K562 (cell line): ENCODE results near the gene ZNF512B. TPM values are rescaled to one million over a fixed set of nuclear protein-coding genes. Genes with fewer than 3 reads are reported as not detected.

Experiments
- BHLHE40 ChIP-seq: IDR thresholded peaks from 2 replicates; pipeline ENCODE4 v1.6.1; 2011; ENCODE audit warnings: low read length, improper control_type of control experiment
- CEBPG ChIP-seq, 3 experiments: fragments of 200-800 bp in 1 of 3; sonication (Bioruptor generic) in 1 of 3; sonication (generic) in 1 of 3; formaldehyde crosslinking in 1 of 3; IDR thresholded peaks in 2 of 3; conservative IDR thresholded peaks in 1 of 3; 2 replicates each; pipeline versions ENCODE4 v1.6.1 to v1.8.0; 2016 to 2022; ENCODE audit warnings: missing compliant biosample characterization in 2 of 3, missing genetic modification characterization in 2 of 3, mild to moderate bottlenecking in 1 of 3, missing genetic modification reagents in 1 of 3
- FOXA3 ChIP-seq, 2 experiments: fragments of 450-650 bp in 1 of 2; sonication (generic) in 1 of 2; formaldehyde crosslinking; IDR thresholded peaks in 1 of 2; conservative IDR thresholded peaks in 1 of 2; 2 replicates each; pipeline versions ENCODE4 v1.4.0 to v1.8.0; 2020 to 2022; ENCODE audit warnings: mild to moderate bottlenecking in 2 of 2, missing genetic modification reagents in 1 of 2
- HDGF ChIP-seq: fragments of 450-650 bp; IDR thresholded peaks from 2 replicates; pipeline ENCODE4 v1.6.1; 2016
- POLR2G ChIP-seq: fragments of 200-400 bp; formaldehyde crosslinking; IDR thresholded peaks from 2 replicates; pipeline ENCODE4 v1.6.1; 2017; ENCODE audit warnings: low read depth, mild to moderate bottlenecking, antibody characterized with exemption, low read length, moderate library complexity
- TEAD1 ChIP-seq, 2 experiments: fragments of 450-650 bp in 1 of 2; sonication (generic) in 1 of 2; formaldehyde crosslinking; IDR thresholded peaks; 2 replicates each; pipeline versions ENCODE4 v1.4.0 to v1.8.0; 2020 to 2022; ENCODE audit warnings: mild to moderate bottlenecking in 2 of 2, missing genetic modification reagents in 1 of 2
- TEAD2 ChIP-seq: fragments of 450-650 bp; IDR thresholded peaks from 2 replicates; pipeline ENCODE4 v1.6.1; 2016; ENCODE audit warnings: missing genetic modification characterization, control low read depth, missing compliant biosample characterization
- TEAD4 ChIP-seq, 2 experiments: sonication (generic) in 1 of 2; formaldehyde crosslinking in 1 of 2; IDR thresholded peaks; 2 replicates each; pipeline versions ENCODE4 v1.6.1 to v1.8.0; 2012 to 2022; ENCODE audit warnings: borderline replicate concordance in 1 of 2, inconsistent platforms in 1 of 2, low read length in 1 of 2, mild to moderate bottlenecking in 1 of 2, missing genetic modification reagents in 1 of 2
- ZNF165 ChIP-seq: fragments of 250-450 bp; sonication (Bioruptor Pico); IDR thresholded peaks from 2 replicates; pipeline ENCODE4 v1.4.0; 2020; ENCODE audit warnings: borderline replicate concordance
- polyA plus RNA-seq, 8 experiments: library from polyadenylated mRNA; depleted of rRNA in 4 of 8; stranded (reverse) in 5 of 8; unstranded in 3 of 8; fragments of >200 nt; fragmentation: Nextera tagmentation in 2 of 8; fragmentation: Illumina TruSeq in 1 of 8; extraction: Ambion mirVana in 2 of 8; extraction: Trizol in 1 of 8; gene quantifications; 2 replicates each; pipeline versions ENCODE4 v1.2.1 to v1.2.3, GENCODE V29; 2011 to 2014; ENCODE audit warnings: inconsistent platforms in 1 of 8, missing spikeins in 1 of 8
- total RNA-seq, 7 experiments: library from RNA; depleted of rRNA in 6 of 7; stranded (reverse); fragments of >200 nt in 6 of 7; fragmentation: Illumina TruSeq in 2 of 7; extraction: Trizol in 2 of 7; gene quantifications; 2 replicates each; pipeline versions ENCODE4 v1.2.1 to v1.2.3, GENCODE V29; 2011 to 2021; ENCODE audit warnings: low replicate concordance in 1 of 7
- TF ChIP-seq, protein P1 (sequence below): sonication (generic); formaldehyde crosslinking; IDR thresholded peaks from 2 replicates; pipeline ENCODE4 v1.8.0; 2023; ENCODE audit warnings: mild to moderate bottlenecking, missing genetic modification reagents
- TF ChIP-seq, protein P2 (sequence below), 2 experiments: fragments of 450-650 bp in 1 of 2; sonication (generic) in 1 of 2; formaldehyde crosslinking in 1 of 2; IDR thresholded peaks in 1 of 2; conservative IDR thresholded peaks in 1 of 2; 2 replicates each; pipeline versions ENCODE4 v1.6.1 to v1.8.1; 2016 to 2023; ENCODE audit warnings: mild to moderate bottlenecking in 2 of 2, moderate library complexity in 2 of 2, inconsistent platforms in 1 of 2, missing genetic modification reagents in 1 of 2
- TF ChIP-seq, protein P3 (sequence below): sonication (generic); formaldehyde crosslinking; IDR thresholded peaks from 2 replicates; pipeline ENCODE4 v1.8.1; 2022; ENCODE audit warnings: missing genetic modification reagents
- TF ChIP-seq, protein P4 (sequence below), 2 experiments: fragments of 450-650 bp in 1 of 2; sonication (generic) in 1 of 2; formaldehyde crosslinking; conservative IDR thresholded peaks; 2 replicates each; pipeline versions ENCODE4 v1.4.0 to v1.8.1; 2020 to 2022; ENCODE audit warnings: mild to moderate bottlenecking in 1 of 2, missing genetic modification reagents in 1 of 2
- TF ChIP-seq, protein P5 (sequence below): sonication (generic); formaldehyde crosslinking; IDR thresholded peaks from 2 replicates; pipeline ENCODE4 v1.9.0; 2022; ENCODE audit warnings: mild to moderate bottlenecking, missing genetic modification reagents
- TF ChIP-seq, protein P6 (sequence below): fragments of 200-800 bp; sonication (Bioruptor generic); IDR thresholded peaks from 2 replicates; pipeline ENCODE4 v1.6.1; 2017; ENCODE audit warnings: missing genetic modification characterization, missing compliant biosample characterization

ZNF512B gene
- total and polyA plus RNA-seq, 9 of the 15 experiments (the other 6 are each of a cell fraction or from before 2014, with no cell fraction given) = 0.01 to 27.8 (median 8.2) TPM

DNA sequence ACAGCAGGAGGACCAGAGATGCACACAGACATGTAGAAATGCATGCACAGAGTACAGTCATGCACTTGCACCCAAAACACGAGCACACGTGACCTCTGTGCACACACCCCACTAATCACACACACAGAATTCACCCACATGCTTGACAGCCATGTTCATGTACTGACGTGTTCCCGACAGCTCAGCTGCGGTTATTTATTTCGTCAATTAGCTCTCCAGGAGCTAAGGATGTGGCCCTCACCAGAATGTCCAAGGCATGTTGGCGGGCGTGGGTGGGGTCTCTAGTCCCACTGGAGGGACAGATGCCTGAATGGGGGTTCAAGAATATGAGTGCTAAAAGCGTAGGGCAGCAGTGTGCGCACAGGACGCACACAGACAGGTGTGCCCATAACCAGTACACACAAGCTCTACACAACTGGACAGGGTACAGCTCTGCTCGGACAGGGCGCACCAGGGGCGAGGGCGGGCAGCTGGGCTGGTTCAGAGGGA, 10.6 kb upstream of the ZNF512B start (continued):
- TF ChIP-seq, protein P1, sequence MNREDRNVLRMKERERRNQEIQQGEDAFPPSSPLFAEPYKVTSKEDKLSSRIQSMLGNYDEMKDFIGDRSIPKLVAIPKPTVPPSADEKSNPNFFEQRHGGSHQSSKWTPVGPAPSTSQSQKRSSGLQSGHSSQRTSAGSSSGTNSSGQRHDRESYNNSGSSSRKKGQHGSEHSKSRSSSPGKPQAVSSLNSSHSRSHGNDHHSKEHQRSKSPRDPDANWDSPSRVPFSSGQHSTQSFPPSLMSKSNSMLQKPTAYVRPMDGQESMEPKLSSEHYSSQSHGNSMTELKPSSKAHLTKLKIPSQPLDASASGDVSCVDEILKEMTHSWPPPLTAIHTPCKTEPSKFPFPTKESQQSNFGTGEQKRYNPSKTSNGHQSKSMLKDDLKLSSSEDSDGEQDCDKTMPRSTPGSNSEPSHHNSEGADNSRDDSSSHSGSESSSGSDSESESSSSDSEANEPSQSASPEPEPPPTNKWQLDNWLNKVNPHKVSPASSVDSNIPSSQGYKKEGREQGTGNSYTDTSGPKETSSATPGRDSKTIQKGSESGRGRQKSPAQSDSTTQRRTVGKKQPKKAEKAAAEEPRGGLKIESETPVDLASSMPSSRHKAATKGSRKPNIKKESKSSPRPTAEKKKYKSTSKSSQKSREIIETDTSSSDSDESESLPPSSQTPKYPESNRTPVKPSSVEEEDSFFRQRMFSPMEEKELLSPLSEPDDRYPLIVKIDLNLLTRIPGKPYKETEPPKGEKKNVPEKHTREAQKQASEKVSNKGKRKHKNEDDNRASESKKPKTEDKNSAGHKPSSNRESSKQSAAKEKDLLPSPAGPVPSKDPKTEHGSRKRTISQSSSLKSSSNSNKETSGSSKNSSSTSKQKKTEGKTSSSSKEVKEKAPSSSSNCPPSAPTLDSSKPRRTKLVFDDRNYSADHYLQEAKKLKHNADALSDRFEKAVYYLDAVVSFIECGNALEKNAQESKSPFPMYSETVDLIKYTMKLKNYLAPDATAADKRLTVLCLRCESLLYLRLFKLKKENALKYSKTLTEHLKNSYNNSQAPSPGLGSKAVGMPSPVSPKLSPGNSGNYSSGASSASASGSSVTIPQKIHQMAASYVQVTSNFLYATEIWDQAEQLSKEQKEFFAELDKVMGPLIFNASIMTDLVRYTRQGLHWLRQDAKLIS = no peak
- TF ChIP-seq CEBPG (CRISPR knock-in tag; IDR thresholded peaks at IDR 0.05) = 0 out of 2 replicates have a peak, but pooled peaks have one; percentile 7
- TF ChIP-seq CEBPG (tag; conservative IDR thresholded peaks at IDR 0.05 in 1 of 2, IDR thresholded peaks at IDR 0.05 in 1 of 2) = no peak
- TF ChIP-seq TEAD2 = no peak
- no peak for TF ChIP-seq ZNF165 (CRISPR knock-in tag)
- TF ChIP-seq BHLHE40 = peak; percentile 37; the same call in 1 of the 2 replicates
- TF ChIP-seq, protein P2, sequence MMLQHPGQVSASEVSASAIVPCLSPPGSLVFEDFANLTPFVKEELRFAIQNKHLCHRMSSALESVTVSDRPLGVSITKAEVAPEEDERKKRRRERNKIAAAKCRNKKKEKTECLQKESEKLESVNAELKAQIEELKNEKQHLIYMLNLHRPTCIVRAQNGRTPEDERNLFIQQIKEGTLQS (IDR thresholded peaks at IDR 0.05) = no peak
- TF ChIP-seq, protein P2 (CRISPR knock-in tag; conservative IDR thresholded peaks at IDR 0.05) = no peak
- TF ChIP-seq TEAD1 (CRISPR knock-in tag; IDR thresholded peaks at IDR 0.05) = peak in 1 of 2 experiments; percentile 15; a peak in 1 of 4 replicates
- TF ChIP-seq, protein P3, sequence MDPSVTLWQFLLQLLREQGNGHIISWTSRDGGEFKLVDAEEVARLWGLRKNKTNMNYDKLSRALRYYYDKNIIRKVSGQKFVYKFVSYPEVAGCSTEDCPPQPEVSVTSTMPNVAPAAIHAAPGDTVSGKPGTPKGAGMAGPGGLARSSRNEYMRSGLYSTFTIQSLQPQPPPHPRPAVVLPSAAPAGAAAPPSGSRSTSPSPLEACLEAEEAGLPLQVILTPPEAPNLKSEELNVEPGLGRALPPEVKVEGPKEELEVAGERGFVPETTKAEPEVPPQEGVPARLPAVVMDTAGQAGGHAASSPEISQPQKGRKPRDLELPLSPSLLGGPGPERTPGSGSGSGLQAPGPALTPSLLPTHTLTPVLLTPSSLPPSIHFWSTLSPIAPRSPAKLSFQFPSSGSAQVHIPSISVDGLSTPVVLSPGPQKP (CRISPR knock-in tag) = no peak
- TF ChIP-seq, protein P4, sequence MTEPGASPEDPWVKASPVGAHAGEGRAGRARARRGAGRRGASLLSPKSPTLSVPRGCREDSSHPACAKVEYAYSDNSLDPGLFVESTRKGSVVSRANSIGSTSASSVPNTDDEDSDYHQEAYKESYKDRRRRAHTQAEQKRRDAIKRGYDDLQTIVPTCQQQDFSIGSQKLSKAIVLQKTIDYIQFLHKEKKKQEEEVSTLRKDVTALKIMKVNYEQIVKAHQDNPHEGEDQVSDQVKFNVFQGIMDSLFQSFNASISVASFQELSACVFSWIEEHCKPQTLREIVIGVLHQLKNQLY (CRISPR knock-in tag; conservative IDR thresholded peaks at IDR 0.05) = no peak
- no peak for TF ChIP-seq POLR2G
- 0 out of 2 replicates have a peak, but pooled peaks have one; percentile 34 for TF ChIP-seq HDGF
- TF ChIP-seq, protein P5, sequence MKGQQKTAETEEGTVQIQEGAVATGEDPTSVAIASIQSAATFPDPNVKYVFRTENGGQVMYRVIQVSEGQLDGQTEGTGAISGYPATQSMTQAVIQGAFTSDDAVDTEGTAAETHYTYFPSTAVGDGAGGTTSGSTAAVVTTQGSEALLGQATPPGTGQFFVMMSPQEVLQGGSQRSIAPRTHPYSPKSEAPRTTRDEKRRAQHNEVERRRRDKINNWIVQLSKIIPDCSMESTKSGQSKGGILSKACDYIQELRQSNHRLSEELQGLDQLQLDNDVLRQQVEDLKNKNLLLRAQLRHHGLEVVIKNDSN (CRISPR knock-in tag) = peak; percentile 79
- TF ChIP-seq FOXA3 (CRISPR knock-in tag; conservative IDR thresholded peaks at IDR 0.05 in 1 of 2, IDR thresholded peaks at IDR 0.05 in 1 of 2) = peak in 1 of 2 experiments; percentile 68; a peak in 1 of 4 replicates
- TF ChIP-seq, protein P6, sequence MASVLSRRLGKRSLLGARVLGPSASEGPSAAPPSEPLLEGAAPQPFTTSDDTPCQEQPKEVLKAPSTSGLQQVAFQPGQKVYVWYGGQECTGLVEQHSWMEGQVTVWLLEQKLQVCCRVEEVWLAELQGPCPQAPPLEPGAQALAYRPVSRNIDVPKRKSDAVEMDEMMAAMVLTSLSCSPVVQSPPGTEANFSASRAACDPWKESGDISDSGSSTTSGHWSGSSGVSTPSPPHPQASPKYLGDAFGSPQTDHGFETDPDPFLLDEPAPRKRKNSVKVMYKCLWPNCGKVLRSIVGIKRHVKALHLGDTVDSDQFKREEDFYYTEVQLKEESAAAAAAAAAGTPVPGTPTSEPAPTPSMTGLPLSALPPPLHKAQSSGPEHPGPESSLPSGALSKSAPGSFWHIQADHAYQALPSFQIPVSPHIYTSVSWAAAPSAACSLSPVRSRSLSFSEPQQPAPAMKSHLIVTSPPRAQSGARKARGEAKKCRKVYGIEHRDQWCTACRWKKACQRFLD (CRISPR knock-in tag) = peak; percentile 69
- no peak; the same call in 1 of the 2 replicates for TF ChIP-seq TEAD4 (IDR thresholded peaks at IDR 0.05; ENCODE audit: low read length)
- TF ChIP-seq TEAD4 (CRISPR knock-in tag; IDR thresholded peaks at IDR 0.05; ENCODE audit: borderline replicate concordance) = 0 out of 2 replicates have a peak, but pooled peaks have one; percentile 13
